ENCODE data around the gene ZFAND3.

DNA sequence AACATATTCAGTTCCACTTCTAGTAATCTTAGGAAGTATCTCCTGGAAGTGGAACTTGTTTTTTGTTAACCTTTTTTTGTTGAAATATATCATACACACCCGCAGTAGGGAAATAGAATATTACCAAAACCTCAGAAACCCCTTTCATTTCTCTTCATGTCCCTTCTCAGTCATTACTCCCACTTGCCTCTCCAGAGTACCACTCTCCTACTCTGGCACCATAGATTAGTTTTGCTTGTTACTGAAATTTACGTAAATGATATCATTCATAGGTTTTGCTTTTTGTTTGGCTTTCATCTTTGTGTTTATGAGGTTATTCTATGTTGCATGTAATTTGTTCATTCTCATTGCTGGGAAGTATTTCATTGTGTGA lies 52.8 kb downstream of the ZFAND3 start:
- TF ChIP-seq, protein P1, sequence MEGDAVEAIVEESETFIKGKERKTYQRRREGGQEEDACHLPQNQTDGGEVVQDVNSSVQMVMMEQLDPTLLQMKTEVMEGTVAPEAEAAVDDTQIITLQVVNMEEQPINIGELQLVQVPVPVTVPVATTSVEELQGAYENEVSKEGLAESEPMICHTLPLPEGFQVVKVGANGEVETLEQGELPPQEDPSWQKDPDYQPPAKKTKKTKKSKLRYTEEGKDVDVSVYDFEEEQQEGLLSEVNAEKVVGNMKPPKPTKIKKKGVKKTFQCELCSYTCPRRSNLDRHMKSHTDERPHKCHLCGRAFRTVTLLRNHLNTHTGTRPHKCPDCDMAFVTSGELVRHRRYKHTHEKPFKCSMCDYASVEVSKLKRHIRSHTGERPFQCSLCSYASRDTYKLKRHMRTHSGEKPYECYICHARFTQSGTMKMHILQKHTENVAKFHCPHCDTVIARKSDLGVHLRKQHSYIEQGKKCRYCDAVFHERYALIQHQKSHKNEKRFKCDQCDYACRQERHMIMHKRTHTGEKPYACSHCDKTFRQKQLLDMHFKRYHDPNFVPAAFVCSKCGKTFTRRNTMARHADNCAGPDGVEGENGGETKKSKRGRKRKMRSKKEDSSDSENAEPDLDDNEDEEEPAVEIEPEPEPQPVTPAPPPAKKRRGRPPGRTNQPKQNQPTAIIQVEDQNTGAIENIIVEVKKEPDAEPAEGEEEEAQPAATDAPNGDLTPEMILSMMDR (IDR thresholded peaks at IDR 0.05; ENCODE audit: low read length), result no peak
- TF ChIP-seq EZH2phosphoT487 (IDR thresholded peaks at IDR 0.05; ENCODE audit: low read length), result no peak
- no peak for TF ChIP-seq EZH2 (optimal IDR thresholded peaks at IDR 0.05; ENCODE audit: low read depth, low read length)
